ENCODE measurements around the gene RNF144B. TPM values are rescaled to one million over a fixed set of nuclear protein-coding genes. Genes with fewer than 3 reads are reported as not detected.

Gene RNF144B
- total RNA-seq, 1 experiment from 2014 or later: 30.7 TPM

DNA sequence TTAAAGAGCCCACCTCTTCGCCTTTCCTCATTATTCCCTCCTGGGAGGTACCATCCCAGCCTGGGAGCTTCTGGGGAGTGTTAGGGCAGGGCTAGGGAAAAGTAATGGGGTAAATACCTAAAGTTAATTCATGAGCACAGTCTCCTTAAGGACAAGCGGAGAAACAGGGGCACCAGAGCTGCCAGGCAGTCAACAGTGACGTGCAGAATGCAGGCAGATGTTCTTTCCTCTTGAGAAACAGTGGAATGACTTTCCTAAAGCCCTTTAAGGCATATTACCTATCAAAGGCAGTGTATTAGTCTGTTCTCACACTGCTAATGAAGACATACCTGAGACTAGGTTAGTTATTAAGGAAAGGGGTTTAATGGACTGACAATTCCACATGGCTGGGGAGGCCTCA lies 76.3 kb downstream of the RNF144B start:
- in situ Hi-C loops (cut with HindIII; ENCODE audit: low pct_unique_long_range_greater_than_20kb, low sequenced_read_pairs): no loop called here
- DNase-seq (ENCODE audit: low read depth): no peak

- in situ Hi-C loops (cut with HindIII; ENCODE audit: low pct_unique_long_range_greater_than_20kb, low sequenced_read_pairs): no loop called here
- no peak for DNase-seq (ENCODE audit: low read depth)
These were observed 77.0 kb downstream of the RNF144B start for GRCh38 chr6:18464176-18464575.

DNA sequence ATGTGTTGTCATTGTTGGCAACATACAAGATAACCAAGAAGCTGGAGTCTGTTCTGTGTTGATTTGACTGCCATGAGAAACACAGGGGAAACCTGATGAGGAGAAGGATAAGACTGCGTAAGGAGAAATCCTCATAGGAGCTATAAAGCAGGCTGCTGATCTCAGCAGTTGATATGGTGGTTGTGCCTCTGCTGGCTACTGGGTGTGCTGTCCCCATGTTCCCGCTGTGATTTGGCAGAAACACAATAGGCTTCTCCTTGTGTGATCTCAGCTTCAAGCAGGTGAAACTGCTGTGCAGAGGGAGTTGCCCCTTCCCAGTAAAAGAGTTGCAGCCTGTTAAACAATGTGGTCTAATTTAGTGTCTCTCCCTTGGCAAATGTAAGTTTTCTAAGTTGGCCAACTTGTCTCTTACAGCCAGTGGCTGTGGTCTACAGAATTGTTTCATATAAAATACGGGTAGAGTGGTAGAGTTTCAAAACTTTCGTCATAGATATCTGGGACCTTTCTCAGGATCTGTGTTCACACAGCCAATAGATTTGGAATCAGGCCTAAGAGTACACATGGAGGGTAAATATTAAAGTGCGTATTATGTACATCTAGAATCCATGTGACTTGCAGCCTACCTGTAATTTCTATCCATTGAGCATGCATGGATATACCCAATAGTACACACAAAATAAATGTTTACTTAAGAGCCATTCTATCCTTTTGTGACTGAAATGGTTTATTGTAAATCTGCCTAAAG lies 78.4 kb downstream of the RNF144B start:
- no peak for DNase-seq (ENCODE audit: low read depth)
- in situ Hi-C loops (cut with HindIII; ENCODE audit: low pct_unique_long_range_greater_than_20kb, low sequenced_read_pairs): no loop called here

DNA sequence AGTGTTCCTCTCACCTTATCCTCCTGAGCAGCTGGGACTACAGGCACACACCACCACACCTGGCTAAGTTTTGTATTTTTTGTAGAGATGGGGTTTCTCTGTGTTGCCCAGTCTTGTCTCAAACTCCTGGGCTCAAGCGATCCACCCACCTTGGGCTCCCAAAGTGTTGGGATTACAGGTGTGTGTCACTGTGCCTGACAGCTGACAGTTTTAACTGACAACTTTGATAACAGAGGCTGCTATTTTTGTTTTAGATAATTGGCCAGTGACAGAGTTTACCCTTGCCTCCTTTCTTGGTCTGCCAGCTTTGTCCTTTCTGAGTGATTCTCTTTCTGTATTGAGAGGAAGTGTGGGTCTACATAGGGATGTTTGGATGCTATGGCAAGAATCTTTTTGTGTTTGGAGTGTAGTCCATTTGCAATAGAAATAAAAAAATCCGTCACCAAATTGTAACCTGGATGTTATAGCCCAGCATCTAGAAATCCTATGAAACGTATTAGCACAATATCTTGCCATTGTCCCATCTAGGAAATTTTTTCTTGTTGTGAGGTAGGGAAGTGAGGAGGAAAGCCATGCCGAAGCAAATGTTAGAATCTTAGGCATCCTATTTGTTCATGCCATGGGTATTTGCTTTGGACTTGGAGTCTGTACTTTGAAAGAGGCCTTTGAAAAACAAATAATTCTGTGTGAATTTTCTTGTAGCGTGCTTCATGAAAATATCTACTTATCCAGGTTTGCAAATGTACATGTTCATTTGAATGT lies 80.8 kb downstream of the RNF144B start:
- DNase-seq (ENCODE audit: low read depth): no peak
- in situ Hi-C loops (cut with HindIII; ENCODE audit: low pct_unique_long_range_greater_than_20kb, low sequenced_read_pairs): no loop called here

- DNase-seq (ENCODE audit: low read depth): no peak
- in situ Hi-C loops (cut with HindIII; ENCODE audit: low pct_unique_long_range_greater_than_20kb, low sequenced_read_pairs): no loop called here
These were observed 81.3 kb downstream of the RNF144B start for GRCh38 chr6:18468503-18468843.

- in situ Hi-C loops (cut with HindIII; ENCODE audit: low pct_unique_long_range_greater_than_20kb, low sequenced_read_pairs): no loop called here
These were observed 82.4 kb downstream of the RNF144B start for GRCh38 chr6:18469536-18469935.

DNA sequence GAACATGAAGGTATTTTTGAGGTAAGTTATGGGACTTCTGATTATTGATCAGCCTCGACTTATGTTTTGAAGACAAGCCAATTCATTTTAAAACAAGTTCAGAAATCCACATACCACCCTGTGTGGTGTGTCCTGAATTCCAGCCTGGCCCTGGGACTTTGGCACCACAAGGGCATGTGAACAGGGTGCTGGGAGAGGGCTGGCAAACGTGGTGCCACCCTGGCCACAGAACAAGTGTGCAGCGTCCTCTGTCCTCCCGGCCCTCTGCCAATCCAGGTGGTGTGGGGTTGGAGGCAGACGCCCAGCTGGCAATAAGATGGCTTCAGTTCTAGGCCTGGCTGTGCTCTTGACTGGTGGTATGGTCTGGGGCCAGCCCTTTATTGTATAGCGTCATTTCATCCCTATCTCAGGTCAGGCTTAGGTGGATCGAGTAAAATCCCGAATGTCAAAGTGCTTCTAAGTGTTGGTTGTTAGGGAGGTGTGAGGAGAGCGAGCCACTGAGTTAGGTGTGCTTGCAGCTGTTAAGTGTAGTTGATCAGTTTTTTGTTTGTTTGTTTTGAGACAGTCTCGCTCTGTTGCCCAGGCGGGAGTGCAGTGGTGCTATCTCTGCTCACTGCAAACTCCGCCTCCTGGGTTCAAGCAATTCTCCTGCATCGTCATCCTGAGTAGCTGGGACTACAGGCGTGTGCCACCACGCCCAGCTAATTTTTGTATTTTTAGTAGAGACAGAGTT lies 84.2 kb downstream of the RNF144B start:
- DNase-seq (ENCODE audit: low read depth): no peak
- in situ Hi-C loops (cut with HindIII; ENCODE audit: low pct_unique_long_range_greater_than_20kb, low sequenced_read_pairs): no loop called here

More at GRCh38 chr6:18469536-18469935, 82.4 kb downstream of the RNF144B start:
- no peak for DNase-seq (ENCODE audit: low read depth)

GRCh38 chr6:18472941-18473340 lies 85.8 kb downstream of the RNF144B start:
- no peak for DNase-seq (ENCODE audit: low read depth)
- in situ Hi-C loops (cut with HindIII; ENCODE audit: low pct_unique_long_range_greater_than_20kb, low sequenced_read_pairs): no loop called here

DNA sequence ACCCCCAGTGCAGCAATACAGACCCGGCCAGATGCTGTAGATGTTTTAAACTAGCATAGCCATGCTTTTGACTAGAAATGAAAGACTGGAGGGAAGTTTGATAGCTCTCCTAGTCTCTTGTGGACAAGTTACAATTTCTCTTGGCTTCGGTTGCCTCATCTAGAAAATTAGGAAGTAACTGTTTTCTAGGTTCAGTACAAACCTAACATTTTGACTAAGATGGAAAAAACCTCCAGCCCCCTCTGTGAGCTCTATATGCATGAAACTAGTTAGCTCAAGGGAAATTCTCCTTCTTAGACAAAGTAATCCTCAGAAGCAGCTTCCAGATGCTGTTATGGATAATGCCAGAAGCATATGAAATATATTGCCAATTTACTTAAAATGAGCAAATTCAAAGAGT lies 86.6 kb downstream of the RNF144B start:
- in situ Hi-C loops (cut with HindIII; ENCODE audit: low pct_unique_long_range_greater_than_20kb, low sequenced_read_pairs): no loop called here
- no peak for DNase-seq (ENCODE audit: low read depth)

- DNase-seq (ENCODE audit: low read depth): peak; percentile 64
- in situ Hi-C loops (cut with HindIII; ENCODE audit: low pct_unique_long_range_greater_than_20kb, low sequenced_read_pairs): loop anchor here (25.0 kb wide), 1 partner anchor 90 kb away; the partner anchor contains the start of gene RNF144B
These were observed 90.3 kb downstream of the RNF144B start for GRCh38 chr6:18477301-18477941.

GRCh38 chr6:18478610-18479009 lies 91.5 kb downstream of the RNF144B start:
- in situ Hi-C loops (cut with HindIII; ENCODE audit: low pct_unique_long_range_greater_than_20kb, low sequenced_read_pairs): loop anchor here (25.0 kb wide), 1 partner anchor 91 kb away; the partner anchor contains the start of gene RNF144B
- DNase-seq (ENCODE audit: low read depth): no peak

- in situ Hi-C loops (cut with HindIII; ENCODE audit: low pct_unique_long_range_greater_than_20kb, low sequenced_read_pairs): loop anchor here (25.0 kb wide), 1 partner anchor 95 kb away; the partner anchor contains the start of gene RNF144B
- DNase-seq (ENCODE audit: low read depth): no peak
These were observed 94.7 kb downstream of the RNF144B start for GRCh38 chr6:18481870-18482269.

- in situ Hi-C loops (cut with HindIII; ENCODE audit: low pct_unique_long_range_greater_than_20kb, low sequenced_read_pairs): loop anchor here (25.0 kb wide), 1 partner anchor 99 kb away; the partner anchor contains the start of gene RNF144B
- DNase-seq (ENCODE audit: low read depth): no peak
These were observed 98.7 kb downstream of the RNF144B start for GRCh38 chr6:18485660-18486435.

GRCh38 chr6:18488004-18488403 lies 100.9 kb downstream of the RNF144B start:
- in situ Hi-C loops (cut with HindIII; ENCODE audit: low pct_unique_long_range_greater_than_20kb, low sequenced_read_pairs): loop anchor here (25.0 kb wide), 1 partner anchor 101 kb away; the partner anchor contains the start of gene RNF144B

GRCh38 chr6:18488526-18489270 lies 101.5 kb downstream of the RNF144B start:
- DNase-seq (ENCODE audit: low read depth): peak; percentile 84
- in situ Hi-C loops (cut with HindIII; ENCODE audit: low pct_unique_long_range_greater_than_20kb, low sequenced_read_pairs): loop anchor here (25.0 kb wide), 1 partner anchor 101 kb away; the partner anchor contains the start of gene RNF144B

More at GRCh38 chr6:18488004-18488403, 100.9 kb downstream of the RNF144B start:
- DNase-seq (ENCODE audit: low read depth): no peak

GRCh38 chr6:18489335-18489734 lies 102.2 kb downstream of the RNF144B start:
- DNase-seq (ENCODE audit: low read depth): no peak

More at GRCh38 chr6:18489335-18489734, 102.2 kb downstream of the RNF144B start:
- in situ Hi-C loops (cut with HindIII; ENCODE audit: low pct_unique_long_range_greater_than_20kb, low sequenced_read_pairs): loop anchor here (25.0 kb wide), 1 partner anchor 102 kb away; the partner anchor contains the start of gene RNF144B
